Measurements from ENCODE around the gene AGAP1. TPM values are rescaled to one million over a fixed set of nuclear protein-coding genes. Genes with fewer than 3 reads are reported as not detected.

Gene AGAP1
- total RNA-seq, 1 experiment from 2014 or later = 25.8 TPM

GRCh38 chr2:236164925-236165841 is 671.3 kb downstream of the AGAP1 start:
- no peak for DNase-seq
- H3K23ac ChIP-seq (ENCODE audit: insufficient read length, low read depth, low read length) = no peak overlapping the region
- Mint-ChIP-seq H3K4me1 (peaks cover 44 to 52% of the 10 kb centered on the region in 2 experiments), H3K27ac (no peak overlapping the region), H3K27me3 (ENCODE audit: low read depth) (peaks cover 93% of the 10 kb centered on the region), H3K4me3 (peak overlapping the region; percentile 51 to 81), H3K9me3 (peaks cover 0 to 6% of the 10 kb centered on the region in 2 experiments; a peak in 2 of 5 replicates), H3K36me3 (ENCODE audit: insufficient read depth in 1 of 3, low read depth in 3 of 3) (peaks cover 0 to 2% (median 0%) of the 10 kb centered on the region in 3 experiments; a peak in 2 of 7 replicates)
- no peak overlapping the region for H2AK5ac ChIP-seq (ENCODE audit: insufficient read length, low read length)
- peak overlapping the region; percentile 56 for H3K4me2 ChIP-seq (ENCODE audit: insufficient read depth, insufficient read length, low read length)
- H3K9ac ChIP-seq (ENCODE audit: extremely low read depth, insufficient read length, low read length) = no peak overlapping the region
- no peak overlapping the region for H2AFZ ChIP-seq (ENCODE audit: low read length)
- no peaks in the 10 kb centered on the region for H3K79me2 ChIP-seq (ENCODE audit: insufficient read depth, low read length)
- no peak overlapping the region for H3K27ac ChIP-seq (ENCODE audit: insufficient read length, low read depth, low read length)
- no peak overlapping the region for H4K91ac ChIP-seq (ENCODE audit: insufficient read length, low read depth, low read length)
- H2BK15ac ChIP-seq (ENCODE audit: low read depth, low read length) = no peak overlapping the region
- H3K79me1 ChIP-seq (ENCODE audit: insufficient read depth, low read depth, low read length, poor library complexity, severe bottlenecking) = no peaks in the 10 kb centered on the region
- TF ChIP-seq, protein P1, sequence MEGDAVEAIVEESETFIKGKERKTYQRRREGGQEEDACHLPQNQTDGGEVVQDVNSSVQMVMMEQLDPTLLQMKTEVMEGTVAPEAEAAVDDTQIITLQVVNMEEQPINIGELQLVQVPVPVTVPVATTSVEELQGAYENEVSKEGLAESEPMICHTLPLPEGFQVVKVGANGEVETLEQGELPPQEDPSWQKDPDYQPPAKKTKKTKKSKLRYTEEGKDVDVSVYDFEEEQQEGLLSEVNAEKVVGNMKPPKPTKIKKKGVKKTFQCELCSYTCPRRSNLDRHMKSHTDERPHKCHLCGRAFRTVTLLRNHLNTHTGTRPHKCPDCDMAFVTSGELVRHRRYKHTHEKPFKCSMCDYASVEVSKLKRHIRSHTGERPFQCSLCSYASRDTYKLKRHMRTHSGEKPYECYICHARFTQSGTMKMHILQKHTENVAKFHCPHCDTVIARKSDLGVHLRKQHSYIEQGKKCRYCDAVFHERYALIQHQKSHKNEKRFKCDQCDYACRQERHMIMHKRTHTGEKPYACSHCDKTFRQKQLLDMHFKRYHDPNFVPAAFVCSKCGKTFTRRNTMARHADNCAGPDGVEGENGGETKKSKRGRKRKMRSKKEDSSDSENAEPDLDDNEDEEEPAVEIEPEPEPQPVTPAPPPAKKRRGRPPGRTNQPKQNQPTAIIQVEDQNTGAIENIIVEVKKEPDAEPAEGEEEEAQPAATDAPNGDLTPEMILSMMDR (conservative IDR thresholded peaks at IDR 0.05) = no peak
- peaks cover 79% of the 10 kb centered on the region for H3K27me3 ChIP-seq (ENCODE audit: insufficient read depth, low read length)
- no peak overlapping the region for H3K4ac ChIP-seq (ENCODE audit: low read depth, low read length)
- H4K20me1 ChIP-seq (ENCODE audit: control insufficient read depth, insufficient read depth, insufficient read length) = no peaks in the 10 kb centered on the region
- H4K8ac ChIP-seq (replicated peaks; ENCODE audit: insufficient read length, low read depth, low read length) = no peak overlapping the region
- H3K56ac ChIP-seq (ENCODE audit: insufficient read length, low read depth, low read length) = no peak overlapping the region
- no peak overlapping the region for H3K14ac ChIP-seq (ENCODE audit: insufficient read depth, low read length)
- no peak overlapping the region for H2BK12ac ChIP-seq (ENCODE audit: insufficient read length, low read depth, low read length)
- H3K18ac ChIP-seq (ENCODE audit: insufficient read length, low read depth, low read length) = no peak overlapping the region
- no peaks in the 10 kb centered on the region for H3K9me3 ChIP-seq (ENCODE audit: control insufficient read depth, low read depth, low read length)
- no peak overlapping the region for H3T11ph ChIP-seq (ENCODE audit: low read length)
- WGBS (ENCODE audit: extremely low coverage, insufficient read length, low lambda C conversion rate) = no CpG with 5 or more reads among the region's 18 CpGs
- no peak overlapping the region for H2BK120ac ChIP-seq (ENCODE audit: low read depth, low read length, poor library complexity, severe bottlenecking)
- peaks cover 20% of the 10 kb centered on the region for H3K23me2 ChIP-seq (ENCODE audit: insufficient read length, low read depth, low read length, poor library complexity, severe bottlenecking)
- no peak overlapping the region for H2BK5ac ChIP-seq (ENCODE audit: insufficient read length, low read length)
- H2BK20ac ChIP-seq (ENCODE audit: low read depth, low read length, poor library complexity, severe bottlenecking) = no peak overlapping the region
- no peak overlapping the region for H4K5ac ChIP-seq (ENCODE audit: insufficient read length, low read depth, low read length)
- H3K4me1 ChIP-seq (ENCODE audit: insufficient read depth, low read length) = peaks cover 4% of the 10 kb centered on the region; the same call in 1 of the 2 replicates

Measured in H9 (cell line).